KG1 (cell line): ENCODE data around the gene PNP.
"Not testable (repeated sequence)": the region's sequence is repeated elsewhere in the genome, so short reads cannot be mapped to it uniquely, and the experiment has no call there.

Source experiments
- DNase-seq: peaks from one replicate; lab custom pipeline; 2025; lab: John Stamatoyannopoulos, UW

Gene PNP

DNA sequence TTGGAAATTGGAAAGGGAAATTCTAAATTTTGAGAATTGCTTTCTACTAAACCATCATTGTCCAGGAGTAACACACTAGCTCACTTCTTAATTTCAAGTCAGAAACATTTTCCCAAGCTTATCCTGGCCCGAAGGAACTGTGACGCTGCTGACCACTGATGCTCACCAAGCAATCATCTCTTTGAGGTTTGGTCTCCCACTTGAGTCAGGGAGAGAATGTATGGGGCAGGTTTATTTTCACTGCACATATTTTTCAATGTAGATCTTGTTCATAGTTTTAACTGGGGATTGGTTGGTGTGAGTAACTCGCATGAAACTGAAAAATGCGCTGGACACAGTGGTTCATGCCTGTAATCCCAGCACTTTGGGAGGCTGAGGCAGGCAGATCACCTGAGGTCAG is 23.3 kb downstream of the PNP start:
- DNase-seq, result no peak

DNA sequence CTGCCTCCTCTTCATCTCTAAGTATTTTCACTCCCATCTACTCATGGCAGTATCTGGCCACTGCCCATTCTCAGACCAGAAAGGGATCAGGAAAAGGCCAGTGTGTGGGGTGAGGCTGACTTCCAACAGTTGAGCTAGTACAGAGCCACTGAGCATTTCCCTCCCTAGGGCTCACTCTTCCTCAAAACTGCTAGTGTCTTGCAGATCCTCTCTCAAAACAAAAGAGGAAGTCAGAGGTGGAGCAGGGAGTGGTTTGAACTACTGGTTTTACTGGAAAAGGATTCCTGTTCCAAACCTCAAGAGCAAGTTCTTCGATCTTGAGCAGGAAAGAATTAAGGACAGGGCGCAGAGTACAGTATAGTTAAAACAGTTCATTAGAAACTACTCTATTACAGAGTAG is 24.4 kb downstream of the PNP start:
- DNase-seq, result peak; percentile 25

DNA sequence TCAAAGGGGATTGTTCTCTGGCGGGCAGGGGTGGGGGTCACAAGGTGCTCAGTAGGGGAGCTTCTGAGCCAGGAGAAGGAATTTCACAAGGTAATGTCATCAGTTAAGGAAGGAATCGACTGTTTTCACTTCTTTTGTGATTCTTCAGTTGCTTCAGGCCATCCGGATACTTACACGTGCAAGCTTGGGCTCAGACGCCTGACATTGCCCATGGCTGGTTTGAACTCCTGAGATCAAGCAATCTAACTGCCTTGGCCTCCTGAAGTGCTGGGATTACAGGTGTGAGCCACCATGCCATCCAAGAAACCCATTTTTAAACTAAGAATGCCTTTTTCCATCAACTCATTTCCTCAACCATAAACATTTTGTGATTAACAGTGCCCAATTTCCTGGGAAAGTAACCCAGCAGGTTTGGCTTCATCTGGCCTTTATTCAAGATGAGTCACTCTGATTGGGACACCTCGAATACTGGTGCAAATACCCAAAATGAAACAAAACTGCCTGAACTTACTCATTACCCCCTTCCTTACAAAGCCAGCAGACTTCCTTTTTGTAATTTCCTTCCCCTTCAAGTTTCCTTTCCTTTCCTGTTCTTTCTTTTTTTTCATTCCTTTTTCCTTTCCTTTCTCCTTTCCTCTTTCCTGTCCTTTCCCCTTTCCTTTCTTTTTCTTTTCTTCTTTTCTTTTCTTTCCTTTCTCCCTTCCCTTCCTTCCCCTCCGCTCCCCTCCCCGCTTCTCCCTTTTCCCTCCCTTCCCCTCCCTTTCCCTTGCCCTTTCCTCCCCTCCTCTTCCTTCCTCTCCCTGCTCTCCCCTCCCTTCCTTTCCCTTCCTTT is 25.9 kb downstream of the PNP start:
- no peak for DNase-seq

DNA sequence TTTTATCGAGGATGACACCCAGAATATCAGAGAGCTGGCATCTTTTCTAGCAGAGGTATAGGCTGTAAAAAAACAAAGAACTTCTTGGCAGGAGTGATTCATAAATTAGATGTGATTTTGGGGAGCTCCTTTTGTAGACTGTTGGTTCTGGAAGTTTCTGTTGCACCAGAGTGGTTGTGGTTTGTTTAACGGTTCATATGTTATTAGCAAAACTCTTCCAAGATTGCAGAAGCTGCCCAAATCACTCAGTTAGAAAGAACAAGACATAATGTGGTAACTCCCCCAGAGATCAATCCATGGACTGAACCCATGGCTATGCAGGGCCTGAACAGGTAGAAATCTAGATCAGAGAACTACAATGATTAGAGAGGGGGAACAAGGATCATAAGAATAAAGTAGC is 29.4 kb downstream of the PNP start:
- no peak for DNase-seq

DNA sequence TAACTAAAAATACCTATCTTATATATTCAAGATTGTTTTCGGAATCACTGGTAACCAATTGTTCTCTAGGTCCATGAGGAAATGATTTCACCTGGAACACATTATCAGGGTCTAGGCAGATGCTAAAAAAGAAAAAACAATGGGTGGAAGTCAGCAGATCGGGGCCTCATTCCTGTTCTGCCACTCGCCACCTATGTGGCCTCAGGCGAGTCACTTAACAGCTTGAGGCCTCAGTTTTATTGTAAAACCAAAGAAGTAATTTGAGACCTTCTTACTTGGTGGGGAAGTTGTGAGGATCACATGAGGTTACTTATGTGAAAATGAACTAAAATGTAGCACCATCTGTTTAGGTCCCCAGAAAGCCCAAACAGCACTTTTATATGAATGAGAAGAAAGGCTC is 29.9 kb downstream of the PNP start:
- DNase-seq, result no peak

DNA sequence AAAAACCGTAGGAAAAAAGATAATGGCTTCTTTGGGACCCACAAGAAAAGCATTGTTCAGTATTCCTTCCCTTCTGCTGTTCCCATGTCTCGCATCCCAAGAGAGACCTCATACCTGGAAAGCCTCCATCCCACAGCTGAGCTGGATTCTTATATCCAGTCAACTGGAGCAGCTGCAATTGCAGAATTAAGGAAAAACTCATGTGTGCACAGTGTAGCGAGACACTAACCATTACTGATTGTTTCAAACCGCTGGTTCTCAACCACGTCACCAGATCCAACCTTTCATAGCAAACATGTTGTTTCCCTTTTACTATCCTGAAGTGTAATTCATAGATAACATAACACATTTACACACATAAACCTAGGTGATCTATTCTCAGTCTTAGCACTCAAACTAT is 30.7 kb downstream of the PNP start:
- no peak for DNase-seq

DNA sequence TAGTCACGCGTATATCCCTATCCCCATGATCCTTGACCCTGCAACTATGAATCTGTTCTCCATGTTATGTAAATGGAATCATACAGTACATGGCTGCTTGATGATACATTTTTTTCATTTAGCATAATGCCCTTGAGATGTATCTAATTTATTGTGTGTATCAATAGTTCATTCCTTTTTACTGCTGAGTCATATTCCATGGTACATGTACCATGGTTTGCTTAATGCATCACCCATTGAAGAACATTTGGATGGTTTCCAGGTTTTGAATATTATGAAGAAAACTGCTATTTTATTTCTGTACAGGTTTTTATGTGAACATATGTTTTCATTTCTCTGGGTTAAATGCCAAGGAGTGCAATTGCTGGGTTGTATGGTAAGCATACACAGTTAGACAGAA is 32.1 kb downstream of the PNP start:
- no peak for DNase-seq

DNA sequence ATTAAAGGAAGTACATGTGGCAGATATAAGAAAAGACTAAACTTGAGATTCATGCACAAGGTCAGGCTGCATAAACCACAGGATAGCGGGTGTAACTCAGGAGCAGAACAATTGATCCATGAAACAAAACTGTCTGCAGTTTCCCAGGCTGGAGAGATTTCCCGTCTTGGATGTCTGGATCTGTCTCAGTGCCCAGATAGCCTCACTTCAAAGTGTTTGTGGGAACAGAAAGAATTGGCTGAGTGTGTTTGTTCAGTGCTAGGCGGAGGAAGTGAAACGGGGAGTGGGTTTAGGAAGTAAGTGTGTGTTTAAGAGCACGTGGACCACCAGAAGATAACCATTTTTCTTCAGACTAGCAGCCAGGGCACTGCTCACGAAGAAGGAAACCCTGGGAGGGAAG is 34.7 kb downstream of the PNP start:
- DNase-seq, result no peak

DNA sequence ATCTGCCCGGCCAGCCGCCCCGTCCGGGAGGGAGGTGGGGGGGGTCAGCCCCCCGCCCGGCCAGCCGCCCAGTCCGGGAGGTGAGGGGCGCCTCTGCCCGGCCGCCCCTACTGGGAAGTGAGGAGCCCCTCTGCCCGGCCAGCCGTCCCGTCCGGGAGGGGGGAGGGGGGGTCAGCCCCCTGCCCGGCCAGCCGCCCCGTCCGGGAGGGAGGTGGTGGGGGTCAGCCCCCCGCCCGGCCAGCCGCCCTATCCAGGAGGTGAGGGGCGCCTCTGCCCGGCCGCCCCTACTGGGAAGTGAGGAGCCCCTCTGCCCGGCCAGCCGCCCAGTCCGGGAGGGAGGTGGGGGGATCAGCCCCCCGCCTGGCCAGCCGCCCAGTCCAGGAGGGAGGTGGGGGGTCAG is 37.1 kb downstream of the PNP start:
- DNase-seq, result not testable (repeated sequence)

DNA sequence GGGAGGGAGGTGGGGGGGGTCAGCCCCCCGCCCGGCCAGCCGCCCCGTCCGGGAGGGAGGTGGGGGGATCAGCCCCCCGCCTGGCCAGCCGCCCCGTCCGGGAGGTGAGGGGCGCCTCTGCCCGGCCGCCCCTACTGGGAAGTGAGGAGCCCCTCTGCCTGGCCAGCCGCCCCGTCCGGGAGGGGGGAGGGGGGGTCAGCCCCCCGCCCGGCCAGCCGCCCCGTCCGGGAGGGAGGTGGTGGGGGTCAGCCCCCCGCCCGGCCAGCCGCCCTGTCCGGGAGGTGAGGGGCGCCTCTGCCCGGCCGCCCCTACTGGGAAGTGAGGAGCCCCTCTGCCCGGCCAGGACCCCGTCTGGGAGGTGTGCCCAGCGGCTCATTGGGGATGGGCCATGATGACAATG is 37.5 kb downstream of the PNP start:
- not testable (repeated sequence) for DNase-seq

DNA sequence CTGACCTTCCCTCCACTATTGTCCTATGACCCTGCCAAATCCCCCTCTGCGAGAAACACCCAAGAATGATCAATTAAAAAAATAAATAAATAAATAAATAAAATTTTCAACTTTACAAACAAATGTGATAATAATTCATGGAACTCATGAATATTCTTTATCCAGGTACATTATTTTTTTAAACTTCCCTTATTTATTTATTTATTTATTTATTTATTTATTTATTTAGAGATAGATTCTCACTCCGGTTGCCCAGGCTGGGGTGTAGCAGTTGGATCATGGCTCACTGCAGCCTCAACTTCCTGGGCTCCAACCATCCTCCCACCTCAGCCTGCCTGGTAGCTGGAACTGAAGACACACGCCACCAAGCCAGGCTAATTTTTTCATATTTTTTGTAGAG is 38.3 kb downstream of the PNP start:
- not testable (repeated sequence) for DNase-seq

DNA sequence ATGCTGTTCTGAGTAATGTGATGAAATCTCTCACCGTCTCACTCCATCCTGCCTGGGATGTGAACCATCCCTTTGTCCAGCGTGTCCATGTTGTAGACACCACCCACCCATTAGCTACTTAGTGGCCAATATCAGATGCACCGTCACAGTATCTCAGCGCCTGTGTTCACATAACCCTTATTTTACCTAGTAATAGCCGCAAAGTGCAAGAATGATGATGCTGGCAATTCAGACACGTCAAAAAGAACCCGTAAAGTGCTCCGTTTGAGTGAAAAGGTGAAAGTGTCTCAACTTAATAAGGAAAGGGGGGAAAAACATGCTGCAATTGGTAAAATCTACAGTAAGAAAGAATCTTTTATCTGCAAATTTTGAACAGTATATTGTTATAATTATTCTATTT is 39.2 kb downstream of the PNP start:
- no peak for DNase-seq

DNA sequence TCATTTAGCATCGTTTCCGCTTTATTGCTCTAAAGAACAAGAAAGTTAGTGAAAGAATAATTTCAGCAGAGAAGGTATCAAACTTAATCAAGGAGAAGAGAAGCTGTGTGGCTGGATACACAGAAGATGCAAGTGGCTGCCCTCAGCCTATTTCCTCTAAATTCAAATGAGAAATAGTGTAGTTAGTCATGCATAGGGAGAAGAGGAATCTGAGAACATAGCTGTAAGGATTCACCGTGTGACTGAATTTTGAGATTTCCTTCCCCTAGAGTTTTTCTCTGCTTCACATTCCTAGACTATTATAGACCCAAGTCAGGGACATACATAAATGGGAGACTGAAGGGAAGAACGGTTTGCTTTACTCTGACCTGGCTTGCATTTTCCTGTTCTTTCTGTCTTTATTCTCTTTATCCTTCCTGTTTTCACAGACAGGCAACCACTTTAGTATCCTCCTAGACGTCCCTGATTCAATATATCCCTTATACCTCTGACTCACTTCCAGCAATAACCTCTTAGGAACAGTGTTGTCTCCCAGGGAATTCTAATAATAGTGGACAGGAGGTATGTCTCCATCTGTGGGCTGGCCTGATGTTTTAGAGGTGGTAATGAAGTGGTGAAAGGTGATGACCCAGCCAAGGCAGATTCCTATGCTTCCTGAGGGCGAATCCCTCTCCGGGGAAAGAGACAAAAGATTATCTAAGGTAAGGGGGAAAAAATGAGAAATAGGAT is 43.1 kb downstream of the PNP start:
- no peak for DNase-seq

DNA sequence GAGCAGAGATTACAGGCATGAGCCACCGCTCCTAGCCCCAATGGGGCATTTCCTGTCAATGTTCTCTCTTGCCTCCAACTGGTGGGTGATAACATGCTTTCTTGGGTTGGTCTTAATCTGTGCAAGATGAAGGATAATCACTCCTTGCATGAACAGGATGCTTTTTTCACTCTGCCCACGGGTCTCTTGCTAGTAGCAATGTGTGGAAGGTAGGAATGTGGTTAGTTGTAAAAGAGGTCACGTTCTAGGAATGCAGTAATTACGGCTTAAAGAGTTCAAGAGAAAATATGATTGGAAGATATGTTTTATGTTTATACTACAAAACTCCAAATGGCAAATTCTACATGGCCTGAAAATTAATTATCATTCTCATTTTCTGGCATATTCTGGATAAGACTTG is 46.6 kb downstream of the PNP start:
- no peak for DNase-seq

DNA sequence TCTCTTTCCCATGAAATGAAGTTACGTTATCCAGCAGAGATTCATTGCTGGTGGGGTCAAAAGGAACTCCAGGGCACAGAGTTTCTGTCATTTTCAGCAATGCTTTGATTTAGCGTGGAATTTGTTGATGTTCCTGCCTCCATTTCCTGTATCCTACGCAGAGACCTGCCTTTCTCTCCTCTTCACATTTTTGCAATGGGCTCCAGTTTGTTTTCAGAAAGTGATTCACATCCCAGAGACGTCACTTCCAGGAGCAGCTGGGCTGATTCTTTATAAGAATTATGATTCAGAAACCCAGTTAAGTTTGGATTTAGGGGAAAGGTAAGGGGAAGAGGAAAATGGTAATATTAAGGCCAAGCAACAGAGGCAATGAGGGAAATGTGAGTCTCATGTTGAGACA is 47.7 kb downstream of the PNP start:
- DNase-seq, result no peak

DNA sequence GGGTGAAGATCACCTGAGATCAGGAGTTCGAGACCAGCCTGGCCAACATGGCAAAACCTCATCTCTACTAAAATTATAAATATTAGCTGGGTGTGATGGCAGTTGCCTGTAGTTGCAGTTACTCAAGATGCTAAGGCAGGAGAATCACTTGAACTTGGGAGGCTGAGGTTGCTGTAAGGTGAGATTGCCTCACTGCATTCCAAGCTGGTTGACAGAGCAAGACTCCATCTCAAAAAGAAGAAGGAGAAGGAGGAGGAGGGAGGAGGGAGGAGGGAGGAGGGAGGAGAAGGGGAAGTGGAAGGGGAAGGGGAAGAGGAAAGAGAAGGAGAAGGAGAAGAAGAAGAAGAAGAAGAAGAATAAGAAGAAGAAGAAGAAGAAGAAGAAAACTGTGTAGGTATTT is 53.1 kb downstream of the PNP start:
- no peak for DNase-seq

DNA sequence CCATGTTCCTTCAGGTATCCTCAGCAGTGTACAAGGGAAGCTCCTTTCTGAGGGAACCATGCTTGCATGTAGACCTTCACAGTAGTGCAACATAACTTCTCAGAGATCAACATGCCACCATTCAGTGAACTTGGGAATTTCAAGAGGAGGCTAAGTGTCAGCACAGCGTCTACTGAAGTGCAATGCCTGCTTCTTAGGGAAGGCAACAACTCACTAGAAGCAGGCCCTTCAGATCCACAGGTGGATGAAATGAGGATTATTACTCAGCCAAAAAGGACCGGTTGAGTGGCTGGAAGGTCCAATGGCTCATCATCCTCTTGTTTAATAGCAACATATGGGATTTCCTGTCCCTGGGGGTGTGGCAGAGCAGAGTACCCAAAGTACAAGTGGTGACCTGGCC is 54.8 kb downstream of the PNP start:
- no peak for DNase-seq
